Measurements from ENCODE around the gene SUCLG2.

SUCLG2 gene

DNA sequence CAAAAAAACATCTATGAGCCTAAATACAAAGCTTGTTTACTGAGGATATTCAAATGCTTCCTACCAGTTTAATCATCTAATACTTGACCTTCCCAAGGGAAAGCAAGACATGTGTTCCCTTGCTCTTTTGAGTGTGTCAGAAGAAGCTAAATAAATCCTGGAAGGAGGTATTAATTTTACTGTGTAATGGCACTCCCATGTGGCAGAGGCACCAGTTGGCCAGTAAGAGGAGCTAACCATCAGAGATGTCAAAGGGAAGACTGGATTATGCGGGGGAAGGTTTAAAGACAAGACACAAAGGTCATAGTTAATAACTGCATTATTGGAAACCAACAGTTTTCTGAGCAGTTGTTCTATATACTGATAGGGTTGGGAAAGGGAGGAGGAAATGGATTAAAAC is 125.1 kb downstream of the SUCLG2 start:
- TF ChIP-seq ZFX (IDR thresholded peaks at IDR 0.05) (no peak), CTCF (conservative IDR thresholded peaks at IDR 0.05) (no peak)
- H3K27ac ChIP-seq: no peak overlapping the region

DNA sequence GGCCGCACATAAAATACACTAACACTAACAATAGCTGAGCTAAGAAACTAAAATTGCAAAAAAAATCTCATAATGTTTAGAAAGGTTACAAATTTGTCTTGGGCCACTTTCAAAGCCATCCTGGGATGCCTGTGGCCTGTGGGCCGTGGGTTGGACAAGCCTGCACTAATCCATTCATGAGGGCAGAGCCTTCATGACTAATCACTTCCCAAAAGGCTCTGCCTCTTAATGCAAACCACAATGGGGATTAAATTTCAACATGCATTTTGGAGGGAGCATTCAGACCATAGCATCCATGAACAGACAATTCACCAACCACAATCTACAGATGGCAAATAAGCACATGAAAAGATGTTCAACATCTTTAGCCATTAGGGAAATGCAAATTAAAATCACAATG is 128.2 kb downstream of the SUCLG2 start:
- H3K27ac ChIP-seq: no peak overlapping the region
- no peak for TF ChIP-seq ZFX (IDR thresholded peaks at IDR 0.05)
- no peak for TF ChIP-seq CTCF (conservative IDR thresholded peaks at IDR 0.05)

GRCh38 chr3:67524046-67524445 is 130.4 kb downstream of the SUCLG2 start:
- TF ChIP-seq ZFX (IDR thresholded peaks at IDR 0.05) (no peak), CTCF (conservative IDR thresholded peaks at IDR 0.05) (no peak)
- no peak overlapping the region for H3K27ac ChIP-seq

DNA sequence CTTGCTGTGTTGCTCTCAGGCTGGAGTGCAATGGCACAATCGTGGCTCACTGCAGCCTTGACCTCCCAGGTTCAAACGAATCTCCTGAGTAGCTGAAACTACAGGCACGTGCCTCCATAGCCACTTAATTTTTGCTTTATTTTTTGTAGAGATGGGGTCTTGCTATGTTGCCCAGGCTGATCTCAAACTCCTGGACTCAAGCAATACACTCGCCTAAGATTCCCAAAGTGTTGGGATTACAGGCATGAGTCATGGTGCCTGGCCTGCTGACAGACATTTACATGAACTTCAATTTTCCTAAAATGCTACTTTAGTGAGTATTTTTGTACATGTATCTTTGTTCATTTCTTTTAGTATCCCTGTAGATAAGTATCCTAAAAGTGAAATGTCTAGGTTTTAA is 132.3 kb downstream of the SUCLG2 start:
- TF ChIP-seq ZFX (IDR thresholded peaks at IDR 0.05) (no peak), CTCF (conservative IDR thresholded peaks at IDR 0.05) (no peak)
- no peak overlapping the region for H3K27ac ChIP-seq

DNA sequence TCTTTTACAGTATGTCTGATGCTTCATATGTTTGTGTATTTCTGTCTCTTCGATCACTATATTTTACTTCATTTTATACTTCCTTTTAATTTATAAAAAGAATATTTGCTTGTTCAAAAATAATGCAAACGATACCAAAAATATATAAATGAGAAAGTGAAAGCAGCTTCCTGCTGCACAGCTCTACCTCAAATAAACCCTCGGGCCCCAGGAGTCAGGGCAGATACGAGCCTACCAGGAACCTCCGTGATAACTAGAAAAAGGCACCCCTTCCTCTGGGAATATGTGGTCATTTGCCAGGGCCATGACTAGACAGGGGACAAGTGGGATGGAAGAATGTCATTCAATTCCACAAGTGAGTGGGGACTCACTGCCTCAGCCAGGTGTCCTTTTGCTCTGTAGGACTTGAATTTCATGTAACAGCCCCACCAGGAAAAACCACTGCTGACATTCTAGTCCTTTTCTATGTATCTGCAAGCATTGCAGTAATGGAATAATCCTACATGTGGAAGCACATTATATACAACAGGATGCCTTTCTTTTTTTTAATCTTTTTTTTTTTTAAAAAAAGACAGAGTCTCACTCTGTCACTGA is 133.3 kb downstream of the SUCLG2 start:
- no peak overlapping the region for H3K27ac ChIP-seq

GRCh38 chr3:67518236-67518635 is 136.2 kb downstream of the SUCLG2 start:
- TF ChIP-seq CTCF (conservative IDR thresholded peaks at IDR 0.05): no peak
- TF ChIP-seq ZFX (IDR thresholded peaks at IDR 0.05): no peak
- no peak overlapping the region for H3K27ac ChIP-seq

More for the DNA sequence above, 133.3 kb downstream of the SUCLG2 start:
- TF ChIP-seq CTCF (conservative IDR thresholded peaks at IDR 0.05) (no peak), ZFX (IDR thresholded peaks at IDR 0.05) (no peak)

- H3K27ac ChIP-seq: no peak overlapping the region
- TF ChIP-seq ZFX (IDR thresholded peaks at IDR 0.05): no peak
- TF ChIP-seq CTCF (conservative IDR thresholded peaks at IDR 0.05): no peak
Measured at GRCh38 chr3:67517781-67518180, 136.6 kb downstream of the SUCLG2 start.

Data from C4-2B (cell line).